ENCODE data around the gene AKNA. TPM values are rescaled to one million over a fixed set of nuclear protein-coding genes. Genes with fewer than 3 reads are reported as not detected.

The AKNA gene
- total RNA-seq, 1 experiment from 2014 or later: 20.6 TPM

DNA sequence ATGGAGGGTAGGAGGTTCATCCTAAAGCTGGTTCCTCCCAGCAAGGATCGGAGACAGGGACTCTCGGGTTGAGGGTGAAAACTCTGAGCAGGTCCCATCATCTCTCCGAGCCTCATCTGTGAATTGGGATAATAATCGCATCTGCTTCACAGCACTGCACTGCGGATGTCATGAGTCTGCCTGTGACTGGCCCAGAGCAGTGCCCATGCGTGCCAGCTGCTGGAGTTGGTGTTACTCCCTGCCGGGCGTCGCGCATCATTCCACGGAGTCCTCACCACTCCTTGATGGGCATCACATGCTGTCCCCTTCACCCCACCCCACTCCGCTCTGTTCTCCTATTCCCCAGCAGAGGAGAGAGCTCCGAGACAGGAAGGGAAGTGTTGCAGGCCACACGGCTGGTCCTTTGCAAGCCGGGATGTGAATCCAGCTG, 100.0 kb downstream of the AKNA start:
- POLR2A ChIA-PET: no interaction called here
- H3K4me3 ChIP-seq (replicated peaks in 1 of 2; ENCODE audit: low read depth in 1 of 2, low read length in 2 of 2): no peak overlapping the region
- H3K9me2 ChIP-seq (ENCODE audit: insufficient read depth): no peaks in the 10 kb centered on the region
- intact Hi-C loops (cut with micrococcal nuclease): no loop called here
- no peaks in the 10 kb centered on the region for H3K4me1 ChIP-seq (ENCODE audit: control insufficient read depth in 1 of 2, insufficient read depth in 2 of 2, low read length in 2 of 2)
- no peak for ATAC-seq
- no peak overlapping the region for H3K27ac ChIP-seq (ENCODE audit: low read depth, low read length)
- H2AFZ ChIP-seq (ENCODE audit: low read depth, low read length, poor library complexity, severe bottlenecking): no peak overlapping the region
- no peaks in the 10 kb centered on the region for H3K27me3 ChIP-seq (ENCODE audit: insufficient read depth, low read length)
- H3K36me3 ChIP-seq (ENCODE audit: control insufficient read depth in 1 of 2, insufficient read depth in 2 of 2, low read length in 2 of 2): no peaks in the 10 kb centered on the region
- no peak for TF ChIP-seq SRF (IDR thresholded peaks at IDR 0.05; ENCODE audit: low read depth)
- no peak for TF ChIP-seq POLR2AphosphoS5 (IDR thresholded peaks at IDR 0.05; ENCODE audit: low read depth, low read length)
- no peak for TF ChIP-seq POLR2A (IDR thresholded peaks at IDR 0.05; ENCODE audit: borderline replicate concordance, extremely low read depth, insufficient read depth, insufficient read length)
- TF ChIP-seq EGR1 (IDR thresholded peaks at IDR 0.05; ENCODE audit: low read depth): no peak
- TF ChIP-seq, protein P1, sequence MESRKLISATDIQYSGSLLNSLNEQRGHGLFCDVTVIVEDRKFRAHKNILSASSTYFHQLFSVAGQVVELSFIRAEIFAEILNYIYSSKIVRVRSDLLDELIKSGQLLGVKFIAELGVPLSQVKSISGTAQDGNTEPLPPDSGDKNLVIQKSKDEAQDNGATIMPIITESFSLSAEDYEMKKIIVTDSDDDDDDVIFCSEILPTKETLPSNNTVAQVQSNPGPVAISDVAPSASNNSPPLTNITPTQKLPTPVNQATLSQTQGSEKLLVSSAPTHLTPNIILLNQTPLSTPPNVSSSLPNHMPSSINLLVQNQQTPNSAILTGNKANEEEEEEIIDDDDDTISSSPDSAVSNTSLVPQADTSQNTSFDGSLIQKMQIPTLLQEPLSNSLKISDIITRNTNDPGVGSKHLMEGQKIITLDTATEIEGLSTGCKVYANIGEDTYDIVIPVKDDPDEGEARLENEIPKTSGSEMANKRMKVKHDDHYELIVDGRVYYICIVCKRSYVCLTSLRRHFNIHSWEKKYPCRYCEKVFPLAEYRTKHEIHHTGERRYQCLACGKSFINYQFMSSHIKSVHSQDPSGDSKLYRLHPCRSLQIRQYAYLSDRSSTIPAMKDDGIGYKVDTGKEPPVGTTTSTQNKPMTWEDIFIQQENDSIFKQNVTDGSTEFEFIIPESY (IDR thresholded peaks at IDR 0.05; ENCODE audit: extremely low read depth, insufficient replicate concordance, low read length): no peak
- TF ChIP-seq, protein P2, sequence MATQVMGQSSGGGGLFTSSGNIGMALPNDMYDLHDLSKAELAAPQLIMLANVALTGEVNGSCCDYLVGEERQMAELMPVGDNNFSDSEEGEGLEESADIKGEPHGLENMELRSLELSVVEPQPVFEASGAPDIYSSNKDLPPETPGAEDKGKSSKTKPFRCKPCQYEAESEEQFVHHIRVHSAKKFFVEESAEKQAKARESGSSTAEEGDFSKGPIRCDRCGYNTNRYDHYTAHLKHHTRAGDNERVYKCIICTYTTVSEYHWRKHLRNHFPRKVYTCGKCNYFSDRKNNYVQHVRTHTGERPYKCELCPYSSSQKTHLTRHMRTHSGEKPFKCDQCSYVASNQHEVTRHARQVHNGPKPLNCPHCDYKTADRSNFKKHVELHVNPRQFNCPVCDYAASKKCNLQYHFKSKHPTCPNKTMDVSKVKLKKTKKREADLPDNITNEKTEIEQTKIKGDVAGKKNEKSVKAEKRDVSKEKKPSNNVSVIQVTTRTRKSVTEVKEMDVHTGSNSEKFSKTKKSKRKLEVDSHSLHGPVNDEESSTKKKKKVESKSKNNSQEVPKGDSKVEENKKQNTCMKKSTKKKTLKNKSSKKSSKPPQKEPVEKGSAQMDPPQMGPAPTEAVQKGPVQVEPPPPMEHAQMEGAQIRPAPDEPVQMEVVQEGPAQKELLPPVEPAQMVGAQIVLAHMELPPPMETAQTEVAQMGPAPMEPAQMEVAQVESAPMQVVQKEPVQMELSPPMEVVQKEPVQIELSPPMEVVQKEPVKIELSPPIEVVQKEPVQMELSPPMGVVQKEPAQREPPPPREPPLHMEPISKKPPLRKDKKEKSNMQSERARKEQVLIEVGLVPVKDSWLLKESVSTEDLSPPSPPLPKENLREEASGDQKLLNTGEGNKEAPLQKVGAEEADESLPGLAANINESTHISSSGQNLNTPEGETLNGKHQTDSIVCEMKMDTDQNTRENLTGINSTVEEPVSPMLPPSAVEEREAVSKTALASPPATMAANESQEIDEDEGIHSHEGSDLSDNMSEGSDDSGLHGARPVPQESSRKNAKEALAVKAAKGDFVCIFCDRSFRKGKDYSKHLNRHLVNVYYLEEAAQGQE (IDR thresholded peaks at IDR 0.05; ENCODE audit: low read depth): no peak
- TF ChIP-seq ZNF274 (IDR thresholded peaks at IDR 0.05; ENCODE audit: low read depth, low read length): no peak
- TF ChIP-seq JUND (IDR thresholded peaks at IDR 0.05): no peak
- no peak for TF ChIP-seq CBX3 (IDR thresholded peaks at IDR 0.05; ENCODE audit: low read depth)
- H3K79me2 ChIP-seq (ENCODE audit: insufficient read depth, low read length): no peaks in the 10 kb centered on the region
- H3K4me2 ChIP-seq (ENCODE audit: low read length): no peak overlapping the region
- CTCF ChIA-PET: interaction anchor here (1.4 to 1.5 kb wide), 2 partner anchors 179 to 205 kb away, joined by 5 to 9 read pairs; no protein-coding TSS in a partner anchor
- no peaks in the 10 kb centered on the region for H4K20me1 ChIP-seq (ENCODE audit: insufficient read depth)
- H3K9ac ChIP-seq (ENCODE audit: low read length): no peak overlapping the region
- RAD21 ChIA-PET (ENCODE audit: low non-redundant PET in 1 of 2, low total read pairs in 2 of 2, uncharacterized antibody in 2 of 2, unreplicated experiment in 2 of 2): no interaction called here
- BruUV-seq (replicated peaks): no TSS peak
- DNase-seq (ENCODE audit: low read depth, low spot score): no peak
- H3K9me3 ChIP-seq (ENCODE audit: control insufficient read depth in 1 of 2, insufficient read depth in 1 of 2, low read depth in 1 of 2, low read length in 2 of 2): no peaks in the 10 kb centered on the region
